Sciatic nerve (tissue), 2 donors: ENCODE measurements around the gene SEPTIN2. TPM values are rescaled to one million over a fixed set of nuclear protein-coding genes. Genes with fewer than 3 reads are reported as not detected.
"Not testable (repeated sequence)": the region's sequence is repeated elsewhere in the genome, so short reads cannot be mapped to it uniquely, and the experiment has no call there.

Source experiments
- ATAC-seq: fragments of 200-7000 bp; cut with Tn5 transposase; one replicate; pipeline ENCODE4 v1.9.1; 2020; ENCODE audit warnings: mild to moderate bottlenecking, moderate library complexity
- DNase-seq: peaks from one replicate; pipeline ENCODE4 v3.0.0-alpha.2; 2020; ENCODE audit warnings: low spot score
- intact Hi-C: fragments of 100-400 bp; cut with DNase I; formaldehyde crosslinking; loops from one replicate; pipeline ENCODE4 v1.14.2; 2022
- total RNA-seq: library from RNA; stranded (reverse); fragmentation: NEBNext Ultra II Directional; extraction: Animal tissue kit (Norgen Biotek cat#: 25700); gene quantifications from one replicate; pipeline ENCODE4 v1.2.1, GENCODE V29; 2021
- donor health status: DM: no; HTN: no; CAD: no.
- donor health status: DM: no; HTN: no; CAD: no.

The SEPTIN2 gene
- total RNA-seq, 1 donor from 2014 or later: 315 TPM

GRCh38 chr2:241368643-241369042 lies 52.9 kb downstream of the SEPTIN2 start:
- intact Hi-C loops: no loop called here
- DNase-seq (no peak), ATAC-seq (no peak)

- DNase-seq (no peak), ATAC-seq (peak; percentile 70)
- intact Hi-C loops: no loop called here
These were observed 56.8 kb downstream of the SEPTIN2 start for GRCh38 chr2:241372361-241372992.

DNA sequence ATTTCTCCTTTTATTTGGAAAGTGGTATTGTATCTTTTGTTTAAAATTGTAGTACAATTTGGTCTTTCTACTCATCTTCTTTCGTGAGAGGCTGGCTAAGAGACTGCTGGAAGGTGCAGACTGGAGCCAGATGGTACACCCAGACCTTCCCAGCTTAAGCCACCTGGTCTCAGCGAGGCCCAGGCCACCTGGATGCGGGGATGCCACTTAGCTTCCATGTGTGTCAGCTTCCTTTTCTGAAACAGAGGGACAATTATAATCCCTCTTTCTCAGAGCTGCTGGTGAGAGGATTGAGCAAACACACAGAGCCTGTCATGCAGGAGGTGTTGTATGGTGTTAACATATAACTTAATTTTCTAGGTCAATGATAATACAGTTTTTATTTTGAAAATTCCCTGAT lies 57.7 kb downstream of the SEPTIN2 start:
- intact Hi-C loops: no loop called here
- ATAC-seq (no peak), DNase-seq (no peak)

- intact Hi-C loops, DNase-seq, ATAC-seq: not testable (repeated sequence)
These were observed 58.2 kb downstream of the SEPTIN2 start for GRCh38 chr2:241373906-241374305.

DNA sequence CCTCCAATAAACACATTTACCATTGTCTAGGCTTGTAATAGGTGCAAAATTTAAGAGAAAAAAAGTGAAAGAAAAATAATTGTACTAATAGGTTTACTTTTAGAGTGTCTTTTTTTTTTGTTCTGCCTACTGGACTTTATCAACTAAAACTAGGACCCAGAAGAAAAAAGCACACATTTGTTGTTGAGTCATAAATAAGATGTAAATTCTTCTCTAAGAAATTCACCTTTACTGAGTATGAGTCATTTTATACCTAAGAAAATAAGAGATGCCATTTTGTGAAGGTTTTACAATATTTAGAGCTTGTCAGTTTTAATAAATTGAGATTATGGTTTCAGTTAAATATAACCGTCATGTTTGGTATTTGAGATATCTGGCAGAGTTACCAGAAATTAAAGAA lies 59.6 kb downstream of the SEPTIN2 start:
- ATAC-seq (no peak), DNase-seq (no peak)
- intact Hi-C loops: no loop called here

DNA sequence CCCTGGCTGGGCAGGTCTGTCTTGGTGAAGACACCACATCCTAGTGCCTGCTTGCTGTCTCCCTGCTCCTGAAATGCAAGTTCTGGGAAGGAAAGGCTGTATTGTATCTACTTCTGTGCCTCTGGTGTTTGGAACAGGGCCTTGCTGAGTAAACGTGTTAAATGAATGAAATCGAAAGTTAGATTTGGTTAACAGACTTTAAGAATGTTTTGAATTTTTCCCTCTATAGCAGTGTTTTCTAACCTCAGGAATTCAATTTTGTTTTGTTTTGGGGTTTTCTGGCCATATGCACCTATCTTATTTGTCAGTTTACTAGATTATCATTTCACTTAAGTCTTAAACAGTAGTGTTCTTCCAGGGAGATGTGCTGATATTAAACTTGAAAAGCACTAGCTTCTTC lies 61.1 kb downstream of the SEPTIN2 start:
- ATAC-seq: no peak
- intact Hi-C loops: no loop called here
- no peak for DNase-seq

DNA sequence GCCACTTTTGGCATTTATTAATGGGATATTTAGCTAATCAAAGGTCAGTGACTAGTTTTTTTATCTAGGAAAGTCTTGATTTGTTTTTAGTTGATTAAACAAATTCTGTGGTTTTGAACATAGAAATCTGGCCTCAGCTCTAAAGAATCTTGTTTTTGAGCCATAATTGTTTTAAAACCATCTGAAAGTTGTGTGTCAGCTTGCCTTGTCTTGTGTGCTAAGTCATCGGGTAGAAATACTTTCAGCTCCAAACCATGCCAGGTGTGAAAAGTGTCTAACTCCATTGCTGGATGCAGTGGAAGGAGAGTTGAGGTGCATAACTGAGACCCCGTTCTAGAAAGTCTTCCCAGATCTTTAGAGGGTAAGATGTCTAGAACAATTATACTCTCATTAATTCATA lies 63.1 kb downstream of the SEPTIN2 start:
- ATAC-seq (no peak), DNase-seq (no peak)
- intact Hi-C loops: no loop called here

DNA sequence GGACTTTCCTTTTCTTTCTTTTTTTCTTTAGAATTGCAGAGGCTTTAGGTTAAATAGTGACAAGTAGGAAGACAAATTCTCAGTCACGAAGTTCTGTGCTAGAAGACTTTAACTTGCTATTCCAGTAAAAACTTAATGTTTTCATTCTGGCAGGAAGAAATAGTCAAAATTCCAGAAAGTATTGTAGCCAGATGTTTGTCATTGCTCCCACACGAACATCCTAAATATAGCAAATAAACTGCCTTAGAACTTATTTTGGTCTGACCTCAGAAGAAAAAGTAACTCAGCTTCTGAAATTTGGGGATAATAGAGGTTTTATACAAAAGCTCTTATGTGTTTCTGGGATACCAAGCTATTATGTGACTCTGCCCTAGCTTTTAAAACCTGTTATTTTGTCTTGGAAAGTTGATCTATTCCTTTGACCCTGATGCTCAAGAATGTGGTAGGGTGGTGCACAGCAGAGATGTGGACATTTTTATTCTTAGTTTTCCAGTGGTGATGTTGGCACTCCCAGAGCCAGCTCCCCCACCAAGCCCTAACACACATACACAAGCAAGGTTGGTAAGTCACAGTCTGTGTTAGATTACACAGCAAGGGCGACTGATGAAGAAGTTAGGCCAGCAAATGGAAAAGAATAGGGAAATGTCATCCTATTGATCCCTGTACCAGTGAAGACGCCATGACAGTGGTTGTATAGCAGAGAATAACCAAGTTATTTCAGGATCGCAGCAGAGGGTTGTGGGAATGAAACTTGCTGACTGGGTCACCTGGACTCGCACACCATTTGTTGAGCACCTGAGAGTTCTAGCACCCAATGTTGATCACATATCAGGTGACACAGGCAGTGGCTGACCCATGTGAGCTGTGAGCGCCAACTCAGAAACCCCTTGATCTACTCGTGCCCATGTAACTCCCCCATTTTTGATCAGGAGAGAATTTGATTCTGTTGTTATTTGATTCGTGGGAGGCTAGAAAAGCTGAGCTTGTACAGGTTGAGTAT lies 64.1 kb downstream of the SEPTIN2 start:
- DNase-seq: no peak
- ATAC-seq: peak; percentile 66
- intact Hi-C loops: no loop called here

DNA sequence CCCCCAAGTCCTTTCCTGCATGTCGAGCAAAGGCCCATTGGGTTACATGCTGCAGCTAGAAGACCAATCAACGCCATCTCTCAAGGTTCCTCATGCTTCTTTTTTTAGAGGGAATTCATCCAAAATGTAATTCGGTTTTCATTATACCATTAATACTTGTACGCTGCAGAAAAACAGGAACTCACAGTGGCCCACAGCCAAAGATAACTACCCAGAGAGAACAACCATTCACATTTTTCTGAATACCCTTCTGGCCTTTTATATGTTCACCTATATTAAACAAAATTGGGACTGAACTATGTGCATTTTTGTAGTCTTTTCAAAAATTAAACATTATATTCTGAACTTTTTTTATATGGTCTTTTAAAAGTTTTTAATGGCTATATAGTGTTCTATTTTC lies 66.1 kb downstream of the SEPTIN2 start:
- intact Hi-C loops: no loop called here
- DNase-seq: no peak
- no peak for ATAC-seq

DNA sequence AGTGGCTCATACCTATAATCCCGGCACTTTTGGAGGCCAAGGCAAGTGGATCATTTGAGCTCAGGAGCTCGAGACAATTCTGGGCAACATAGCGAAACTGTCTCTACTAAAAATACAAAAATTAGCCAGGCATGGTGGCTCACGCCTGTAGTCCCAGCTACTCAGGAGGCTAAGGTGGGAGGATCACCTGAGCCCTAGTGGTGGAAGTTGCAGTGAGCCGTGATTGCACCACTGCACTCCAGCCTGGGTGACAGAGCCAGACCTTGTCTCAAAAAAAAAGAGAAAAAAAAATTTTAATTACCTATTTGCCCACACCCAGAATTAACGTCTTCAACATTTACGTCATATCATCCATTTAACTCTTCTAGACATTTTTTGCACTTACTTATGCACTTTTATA lies 69.7 kb downstream of the SEPTIN2 start:
- ATAC-seq, intact Hi-C loops, DNase-seq: not testable (repeated sequence)

- no peak for ATAC-seq
These were observed 70.8 kb downstream of the SEPTIN2 start for GRCh38 chr2:241386519-241386918.

DNA sequence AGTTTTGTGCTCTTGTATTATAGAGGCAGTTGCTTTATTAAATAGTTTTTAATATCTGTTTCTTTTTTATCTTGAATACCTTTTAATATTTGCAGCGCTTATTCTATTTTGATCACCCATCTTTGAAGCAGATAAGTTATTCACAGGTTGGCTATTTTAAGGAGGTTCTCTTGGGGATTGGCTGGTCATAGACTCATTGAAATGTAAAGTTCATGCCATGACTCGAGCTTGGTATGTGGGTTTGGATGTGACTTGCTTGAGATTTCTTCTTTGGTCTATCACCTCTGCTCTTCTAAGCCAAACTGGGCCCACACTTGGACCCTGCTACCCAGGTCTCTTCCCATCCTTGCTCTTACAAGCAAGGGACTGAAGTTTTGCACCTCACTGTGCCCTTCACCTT lies 74.0 kb downstream of the SEPTIN2 start:
- intact Hi-C loops: no loop called here
- DNase-seq (no peak), ATAC-seq (no peak)

More at GRCh38 chr2:241386519-241386918, 70.8 kb downstream of the SEPTIN2 start:
- intact Hi-C loops: no loop called here
- DNase-seq: no peak

DNA sequence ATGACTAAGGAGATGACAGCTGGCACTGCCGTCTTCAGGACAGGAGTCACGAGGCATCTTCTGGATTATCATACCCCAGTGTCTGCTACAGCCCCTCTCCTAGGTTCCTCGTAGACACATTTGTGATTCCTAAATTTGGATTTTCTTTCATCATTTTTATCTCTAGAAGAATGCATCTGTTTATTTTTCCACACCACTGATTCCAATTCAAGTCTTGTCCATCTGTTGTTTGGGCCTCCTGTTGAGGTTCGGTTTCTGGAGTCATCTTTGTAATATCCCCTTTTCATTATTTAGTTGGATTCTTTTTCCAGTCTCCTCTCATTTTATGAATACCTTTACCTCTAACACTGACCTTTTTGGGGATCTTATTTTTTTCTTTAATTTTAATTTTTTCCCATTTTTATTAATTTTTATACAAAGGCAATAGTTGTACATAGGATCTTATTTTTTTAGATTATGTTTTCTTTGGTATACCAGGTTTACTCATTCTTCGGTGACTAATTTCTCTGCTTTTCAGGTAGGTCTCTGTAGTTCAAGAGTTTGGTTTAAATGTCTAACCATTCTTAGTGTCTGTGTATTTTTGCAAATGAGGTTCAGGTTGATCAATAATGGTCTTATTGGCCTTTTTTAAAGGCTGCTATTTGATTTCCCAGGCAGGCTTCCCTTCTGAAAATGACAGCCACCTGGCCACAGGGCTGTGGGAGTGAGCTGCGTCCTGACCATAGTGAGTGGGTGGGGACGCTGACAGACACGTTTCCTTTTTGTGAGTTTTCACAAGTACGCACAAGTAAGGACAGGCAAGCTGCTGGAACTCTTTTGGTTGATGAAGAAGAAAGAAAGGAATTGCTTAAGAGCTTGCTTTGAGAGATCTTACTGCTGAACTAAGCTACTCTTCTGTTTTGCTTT lies 74.8 kb downstream of the SEPTIN2 start:
- no peak for DNase-seq
- intact Hi-C loops: no loop called here
- no peak for ATAC-seq

- DNase-seq (no peak), ATAC-seq (no peak)
- intact Hi-C loops: no loop called here
These were observed 76.4 kb downstream of the SEPTIN2 start for GRCh38 chr2:241391892-241392665.

GRCh38 chr2:241392753-241393152 lies 77.0 kb downstream of the SEPTIN2 start:
- DNase-seq, intact Hi-C loops, ATAC-seq: not testable (repeated sequence)

DNA sequence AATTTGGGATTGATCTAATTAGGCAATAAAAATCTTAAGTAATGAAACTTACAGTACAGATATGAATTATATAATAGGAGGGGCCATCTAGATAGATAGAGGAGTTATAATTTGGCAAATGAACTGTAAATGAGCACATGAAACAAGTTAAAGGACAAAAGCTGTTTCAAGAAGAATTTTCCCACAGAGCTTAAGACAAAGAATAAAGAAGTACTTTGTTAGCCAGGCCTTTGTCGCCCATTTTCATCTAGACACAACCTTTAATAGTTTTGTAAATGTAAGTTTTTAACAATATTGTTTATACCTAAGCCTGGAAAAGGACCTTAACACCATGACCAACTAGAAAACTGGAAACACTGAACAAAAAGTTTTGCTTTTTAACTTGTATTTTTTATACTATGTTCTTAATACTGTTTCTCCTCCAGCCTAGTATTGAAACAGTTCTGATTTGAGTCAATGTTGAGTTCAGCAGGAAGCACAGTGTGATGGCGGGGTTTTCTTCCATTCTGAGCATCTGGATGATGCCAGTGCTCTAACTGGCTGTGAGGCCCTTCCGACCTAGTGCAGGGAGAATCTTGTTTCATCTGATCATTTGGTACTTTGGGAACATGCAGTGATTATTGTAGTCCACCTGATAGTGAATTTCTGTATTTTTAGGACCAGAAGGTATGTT lies 77.9 kb downstream of the SEPTIN2 start:
- DNase-seq (no peak), ATAC-seq (no peak)
- intact Hi-C loops: no loop called here

DNA sequence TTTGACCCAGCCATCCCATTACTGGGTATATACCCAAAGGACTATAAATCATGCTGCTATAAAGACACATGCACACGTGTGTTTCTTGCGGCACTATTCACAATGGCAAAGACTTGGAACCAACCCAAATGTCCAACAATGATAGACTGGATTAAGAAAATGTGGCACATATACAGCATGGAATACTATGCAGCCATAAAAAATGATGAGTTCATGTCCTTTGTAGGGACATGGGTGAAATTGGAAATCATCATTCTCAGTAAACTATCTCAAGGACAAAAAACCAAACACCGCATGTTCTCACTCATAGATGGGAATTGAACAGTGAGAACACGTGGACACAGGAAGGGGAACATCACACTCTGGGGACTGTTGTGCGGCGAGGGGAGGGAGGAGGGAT lies 81.1 kb downstream of the SEPTIN2 start:
- ATAC-seq, DNase-seq, intact Hi-C loops: not testable (repeated sequence)
